ENCODE measurements around the gene MLH1. TPM values are rescaled to one million over a fixed set of nuclear protein-coding genes. Genes with fewer than 3 reads are reported as not detected.

MLH1 gene
- total and polyA plus RNA-seq, 7 donors, result 9.0 to 60.3 (median 27.2) TPM

GRCh38 chr3:37096288-37096687, 103.0 kb downstream of the MLH1 start:
- intact Hi-C loops (cut with DNase I), result no loop called here
- Histone ChIP-seq H3K4me3 (no peak overlapping the region), H3K36me3 (peaks cover 0 to 33% (median 0%) of the 10 kb centered on the region in 4 donors), H3K27ac (peak overlapping the region in 2 of 4 donors; percentile 13 to 30), H3K27me3 (no peaks in the 10 kb centered on the region), H3K9me3 (no peaks in the 10 kb centered on the region), H3K4me1 (peaks cover 0 to 20% (median 3%) of the 10 kb centered on the region in 4 donors)
- no peak for DNase-seq
- TF ChIP-seq EP300 (IDR thresholded peaks at IDR 0.05), result no peak
- TF ChIP-seq POLR2AphosphoS5 (IDR thresholded peaks at IDR 0.05), result no peak
- no peak for TF ChIP-seq CTCF (IDR thresholded peaks at IDR 0.05)
- TF ChIP-seq POLR2A (IDR thresholded peaks at IDR 0.05), result no peak
- WGBS, 2 donors, result 64 to 82% methylated on average over 1 of the region's 1 CpG

- Histone ChIP-seq H3K27me3 (no peaks in the 10 kb centered on the region), H3K4me1 (peaks cover 0 to 20% (median 3%) of the 10 kb centered on the region in 4 donors), H3K36me3 (peaks cover 0 to 27% (median 0%) of the 10 kb centered on the region in 4 donors), H3K27ac (peak overlapping the region in 1 of 4 donors; percentile 13), H3K9me3 (no peaks in the 10 kb centered on the region), H3K4me3 (no peak overlapping the region)
- WGBS, 2 donors, result 89 to 94% methylated on average over 1 of the region's 1 CpG
- intact Hi-C loops (cut with DNase I), result no loop called here
- DNase-seq, result no peak
- no peak for TF ChIP-seq EP300 (IDR thresholded peaks at IDR 0.05)
- TF ChIP-seq POLR2AphosphoS5 (IDR thresholded peaks at IDR 0.05), result no peak
- no peak for TF ChIP-seq POLR2A (IDR thresholded peaks at IDR 0.05)
- TF ChIP-seq CTCF (IDR thresholded peaks at IDR 0.05), result no peak
These were observed 103.7 kb downstream of the MLH1 start for GRCh38 chr3:37096975-37097374.

GRCh38 chr3:37097776-37098175, 104.5 kb downstream of the MLH1 start:
- DNase-seq, result no peak
- TF ChIP-seq POLR2AphosphoS5 (IDR thresholded peaks at IDR 0.05) (no peak), EP300 (IDR thresholded peaks at IDR 0.05) (no peak), POLR2A (IDR thresholded peaks at IDR 0.05) (no peak), CTCF (IDR thresholded peaks at IDR 0.05) (no peak)
- H3K27ac ChIP-seq, result no peak overlapping the region
- peaks cover 0 to 20% (median 3%) of the 10 kb centered on the region in 4 donors for H3K4me1 ChIP-seq
- H3K9me3 ChIP-seq, result no peaks in the 10 kb centered on the region
- H3K36me3 ChIP-seq, result peaks cover 0 to 24% (median 0%) of the 10 kb centered on the region in 4 donors
- intact Hi-C loops (cut with DNase I), result no loop called here
- no peaks in the 10 kb centered on the region for H3K27me3 ChIP-seq
- no peak overlapping the region for H3K4me3 ChIP-seq

- H3K36me3 ChIP-seq, result peaks cover 0 to 14% (median 0%) of the 10 kb centered on the region in 4 donors
- H3K4me1 ChIP-seq, result peaks cover 0 to 20% (median 3%) of the 10 kb centered on the region in 4 donors
- H3K27ac ChIP-seq, result no peak overlapping the region
- 96 to 97% methylated on average over 2 of the region's 2 CpGs for WGBS, 2 donors
- no peak overlapping the region for H3K4me3 ChIP-seq
- intact Hi-C loops (cut with DNase I), result no loop called here
- no peak for DNase-seq
- H3K9me3 ChIP-seq, result no peaks in the 10 kb centered on the region
- no peaks in the 10 kb centered on the region for H3K27me3 ChIP-seq
- TF ChIP-seq POLR2A (IDR thresholded peaks at IDR 0.05) (no peak), CTCF (IDR thresholded peaks at IDR 0.05) (no peak), POLR2AphosphoS5 (IDR thresholded peaks at IDR 0.05) (no peak), EP300 (IDR thresholded peaks at IDR 0.05) (no peak)
These were observed 105.6 kb downstream of the MLH1 start for GRCh38 chr3:37098884-37099283.

GRCh38 chr3:37099469-37099868, 106.2 kb downstream of the MLH1 start:
- intact Hi-C loops (cut with DNase I), result no loop called here
- no peaks in the 10 kb centered on the region for H3K27me3 ChIP-seq
- DNase-seq, result no peak
- H3K9me3 ChIP-seq, result no peaks in the 10 kb centered on the region
- H3K4me1 ChIP-seq, result peaks cover 0 to 20% (median 3%) of the 10 kb centered on the region in 4 donors
- peaks cover 0 to 12% (median 0%) of the 10 kb centered on the region in 4 donors for H3K36me3 ChIP-seq
- TF ChIP-seq POLR2A (IDR thresholded peaks at IDR 0.05), result no peak
- H3K27ac ChIP-seq, result no peak overlapping the region
- H3K4me3 ChIP-seq, result no peak overlapping the region

All from sigmoid colon (tissue), 7 donors.